ENCODE measurements around the gene NOM1. TPM values are rescaled to one million over a fixed set of nuclear protein-coding genes. Genes with fewer than 3 reads are reported as not detected.

Gene NOM1
- total RNA-seq, 3 donors from 2014 or later (not counting 1 experiment from before 2014, with no cell fraction given): 22.5 to 35.6 (median 34.7) TPM

GRCh38 chr7:157017149-157017548 is 67.6 kb downstream of the NOM1 start:
- Mint-ChIP-seq H3K9me3 (no peaks in the 10 kb centered on the region), H3K36me3 (no peaks in the 10 kb centered on the region), H3K27ac (no peak overlapping the region), H3K27me3 (ENCODE audit: low read depth in 2 of 2) (peaks cover 51 to 56% of the 10 kb centered on the region in 2 donors), H3K4me3 (no peak overlapping the region), H3K4me1 (no peaks in the 10 kb centered on the region)
- Histone ChIP-seq H3K9me3 (ENCODE audit: control insufficient read depth, insufficient read depth, low read length) (no peaks in the 10 kb centered on the region), H3K27ac (ENCODE audit: low read length) (no peak overlapping the region), H3K4me1 (ENCODE audit: control insufficient read depth, insufficient read depth, low read length) (peaks cover 15% of the 10 kb centered on the region), H3K27me3 (ENCODE audit: control insufficient read depth, insufficient read depth, low read length) (peaks cover 66% of the 10 kb centered on the region), H3K36me3 (ENCODE audit: control insufficient read depth, insufficient read depth, low read length) (no peaks in the 10 kb centered on the region), H3K4me3 (ENCODE audit: low read length) (no peak overlapping the region)
- ATAC-seq (no peak), DNase-seq (no peak)
- TF ChIP-seq, protein P1, sequence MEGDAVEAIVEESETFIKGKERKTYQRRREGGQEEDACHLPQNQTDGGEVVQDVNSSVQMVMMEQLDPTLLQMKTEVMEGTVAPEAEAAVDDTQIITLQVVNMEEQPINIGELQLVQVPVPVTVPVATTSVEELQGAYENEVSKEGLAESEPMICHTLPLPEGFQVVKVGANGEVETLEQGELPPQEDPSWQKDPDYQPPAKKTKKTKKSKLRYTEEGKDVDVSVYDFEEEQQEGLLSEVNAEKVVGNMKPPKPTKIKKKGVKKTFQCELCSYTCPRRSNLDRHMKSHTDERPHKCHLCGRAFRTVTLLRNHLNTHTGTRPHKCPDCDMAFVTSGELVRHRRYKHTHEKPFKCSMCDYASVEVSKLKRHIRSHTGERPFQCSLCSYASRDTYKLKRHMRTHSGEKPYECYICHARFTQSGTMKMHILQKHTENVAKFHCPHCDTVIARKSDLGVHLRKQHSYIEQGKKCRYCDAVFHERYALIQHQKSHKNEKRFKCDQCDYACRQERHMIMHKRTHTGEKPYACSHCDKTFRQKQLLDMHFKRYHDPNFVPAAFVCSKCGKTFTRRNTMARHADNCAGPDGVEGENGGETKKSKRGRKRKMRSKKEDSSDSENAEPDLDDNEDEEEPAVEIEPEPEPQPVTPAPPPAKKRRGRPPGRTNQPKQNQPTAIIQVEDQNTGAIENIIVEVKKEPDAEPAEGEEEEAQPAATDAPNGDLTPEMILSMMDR (IDR thresholded peaks at IDR 0.05): no peak
- 20% methylated on average over 11 of the region's 11 CpGs for WGBS (ENCODE audit: insufficient coverage)
- intact Hi-C loops (cut with micrococcal nuclease): no loop called here

- Mint-ChIP-seq H3K9me3 (no peaks in the 10 kb centered on the region), H3K27me3 (ENCODE audit: low read depth in 2 of 2) (peaks cover 54 to 56% of the 10 kb centered on the region in 2 donors)
- DNase-seq: no peak
Observed at GRCh38 chr7:157017603-157018327, 68.3 kb downstream of the NOM1 start.

DNA sequence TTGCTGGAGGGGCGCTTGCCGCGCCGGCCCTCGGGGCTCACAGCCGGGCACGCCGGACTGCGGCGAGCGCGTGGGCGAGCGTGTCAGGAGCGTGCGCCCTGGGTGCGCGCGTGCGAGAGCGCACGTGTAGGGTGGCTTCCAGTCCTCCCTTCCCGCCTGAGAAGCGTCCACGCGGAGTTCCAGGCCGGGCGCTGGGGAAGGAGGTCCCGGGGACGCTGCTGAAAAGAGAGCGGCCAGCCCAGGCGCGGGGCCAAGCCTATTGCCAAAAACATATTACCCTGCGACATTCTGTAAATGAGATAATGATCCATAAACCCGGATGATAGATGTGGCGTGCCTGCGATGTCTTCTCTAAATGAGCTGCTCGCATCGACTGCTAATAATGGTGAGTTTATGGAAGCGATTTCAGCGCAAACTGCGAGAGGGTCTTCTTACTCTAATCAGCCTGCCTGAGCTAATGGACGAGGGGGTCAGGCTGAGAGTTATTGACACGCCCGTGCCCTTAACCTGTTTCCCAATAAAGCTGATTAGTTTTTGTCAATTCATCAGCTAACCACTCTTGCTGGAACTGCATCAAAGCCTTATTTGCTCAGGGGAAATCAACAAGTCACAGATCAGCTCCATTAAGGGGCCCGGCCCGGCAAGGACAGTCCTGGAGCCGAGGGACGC is 69.0 kb downstream of the NOM1 start:
- Histone ChIP-seq H3K27ac (ENCODE audit: low read length) (no peak overlapping the region), H3K9me3 (ENCODE audit: control insufficient read depth, insufficient read depth, low read length) (no peaks in the 10 kb centered on the region), H3K4me1 (ENCODE audit: control insufficient read depth, insufficient read depth, low read length) (peaks cover 15% of the 10 kb centered on the region), H3K27me3 (ENCODE audit: control insufficient read depth, insufficient read depth, low read length) (peaks cover 68% of the 10 kb centered on the region), H3K36me3 (ENCODE audit: control insufficient read depth, insufficient read depth, low read length) (no peaks in the 10 kb centered on the region), H3K4me3 (ENCODE audit: low read length) (no peak overlapping the region)
- no peaks in the 10 kb centered on the region for H3K36me3 Mint-ChIP-seq
- DNase-seq: no peak
- H3K27me3 Mint-ChIP-seq (ENCODE audit: low read depth in 2 of 2): peaks cover 58 to 61% of the 10 kb centered on the region in 2 donors
- intact Hi-C loops (cut with micrococcal nuclease): no loop called here
- ATAC-seq: no peak
- H3K27ac Mint-ChIP-seq: no peak overlapping the region
- no peaks in the 10 kb centered on the region for H3K9me3 Mint-ChIP-seq
- peaks cover 0 to 5% of the 10 kb centered on the region in 2 donors for H3K4me1 Mint-ChIP-seq
- WGBS (ENCODE audit: insufficient coverage): 9% methylated on average over 49 of the region's 49 CpGs
- H3K4me3 Mint-ChIP-seq: no peak overlapping the region
- TF ChIP-seq, protein P1 (IDR thresholded peaks at IDR 0.05): no peak

More at GRCh38 chr7:157017603-157018327, 68.3 kb downstream of the NOM1 start:
- Histone ChIP-seq H3K4me3 (ENCODE audit: low read length) (no peak overlapping the region), H3K27ac (ENCODE audit: low read length) (no peak overlapping the region), H3K9me3 (ENCODE audit: control insufficient read depth, insufficient read depth, low read length) (no peaks in the 10 kb centered on the region), H3K36me3 (ENCODE audit: control insufficient read depth, insufficient read depth, low read length) (no peaks in the 10 kb centered on the region), H3K27me3 (ENCODE audit: control insufficient read depth, insufficient read depth, low read length) (peaks cover 69% of the 10 kb centered on the region), H3K4me1 (ENCODE audit: control insufficient read depth, insufficient read depth, low read length) (peaks cover 15% of the 10 kb centered on the region)
- 7% methylated on average over 48 of the region's 48 CpGs for WGBS (ENCODE audit: insufficient coverage)
- no peak overlapping the region for H3K4me3 Mint-ChIP-seq
- no peak for ATAC-seq
- TF ChIP-seq, protein P1 (IDR thresholded peaks at IDR 0.05): no peak
- H3K27ac Mint-ChIP-seq: no peak overlapping the region
- H3K36me3 Mint-ChIP-seq: no peaks in the 10 kb centered on the region
- peaks cover 0 to 3% of the 10 kb centered on the region in 2 donors for H3K4me1 Mint-ChIP-seq
- intact Hi-C loops (cut with micrococcal nuclease): no loop called here
